HG02884 (cell line): ENCODE results near the gene OTOP3.

Experiments
- ATAC-seq: cut with Tn5 transposase; IDR thresholded peaks from one replicate; pipeline ENCODE4 v1.9.1; 2021; ENCODE audit warnings: mild to moderate bottlenecking, moderate library complexity; ENCODE audit not compliant: unreplicated experiment

Gene OTOP3

GRCh38 chr17:74916136-74916850 is 19.4 kb upstream of the OTOP3 start:
- ATAC-seq: no peak

DNA sequence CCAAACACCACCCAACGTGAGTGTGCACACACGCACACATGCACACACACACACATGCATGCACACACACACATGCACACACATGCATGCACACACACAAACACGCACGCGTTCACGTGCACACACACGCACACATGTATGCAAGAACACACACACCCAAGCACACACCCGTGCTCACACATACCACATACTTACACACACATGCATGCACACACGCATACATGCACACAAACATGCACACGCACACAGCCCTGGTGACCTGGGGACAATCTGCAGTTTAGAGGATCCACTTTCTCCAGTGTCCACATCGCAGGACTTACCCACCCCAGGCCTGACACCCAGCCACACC is 18.9 kb upstream of the OTOP3 start:
- ATAC-seq: no peak

GRCh38 chr17:74917430-74917829 is 18.3 kb upstream of the OTOP3 start:
- ATAC-seq: no peak

DNA sequence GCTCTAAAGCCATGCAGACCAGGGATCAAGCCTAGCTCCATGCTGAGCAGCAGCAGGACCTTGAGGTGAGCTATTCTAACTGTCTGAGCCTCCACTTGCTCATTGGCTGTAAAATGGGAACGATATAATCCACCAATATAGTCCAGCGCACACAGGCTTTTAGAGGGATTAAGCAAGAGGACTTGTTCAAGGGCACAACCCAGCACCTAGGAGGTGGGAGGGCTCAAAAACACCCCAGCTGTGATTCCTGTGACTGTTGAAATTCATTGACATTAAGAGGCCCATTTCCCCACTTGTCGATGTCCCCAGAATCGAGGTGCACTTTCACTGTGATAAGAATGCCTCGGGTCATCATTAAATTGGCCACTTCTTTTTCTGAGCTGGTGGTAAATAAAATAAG is 16.8 kb upstream of the OTOP3 start:
- no peak for ATAC-seq

- no peak for ATAC-seq
Measured at GRCh38 chr17:74919440-74920305, 16.0 kb upstream of the OTOP3 start.

DNA sequence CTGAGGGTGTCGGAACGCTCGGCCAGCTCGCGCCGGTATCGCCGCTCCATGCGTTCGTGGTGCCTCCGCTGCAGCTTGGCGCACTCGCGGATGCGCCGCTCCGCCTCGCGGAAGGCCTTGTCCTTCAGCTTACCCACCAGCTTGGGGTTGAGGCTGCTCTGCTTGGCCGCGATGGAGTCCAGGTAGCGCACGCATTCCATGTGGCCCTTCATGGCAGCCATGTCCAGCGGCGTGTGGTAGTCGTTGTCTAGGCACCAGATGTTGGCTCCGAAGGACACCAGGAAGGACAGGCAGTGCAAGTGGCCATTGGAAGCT is 15.4 kb upstream of the OTOP3 start:
- no peak for ATAC-seq

DNA sequence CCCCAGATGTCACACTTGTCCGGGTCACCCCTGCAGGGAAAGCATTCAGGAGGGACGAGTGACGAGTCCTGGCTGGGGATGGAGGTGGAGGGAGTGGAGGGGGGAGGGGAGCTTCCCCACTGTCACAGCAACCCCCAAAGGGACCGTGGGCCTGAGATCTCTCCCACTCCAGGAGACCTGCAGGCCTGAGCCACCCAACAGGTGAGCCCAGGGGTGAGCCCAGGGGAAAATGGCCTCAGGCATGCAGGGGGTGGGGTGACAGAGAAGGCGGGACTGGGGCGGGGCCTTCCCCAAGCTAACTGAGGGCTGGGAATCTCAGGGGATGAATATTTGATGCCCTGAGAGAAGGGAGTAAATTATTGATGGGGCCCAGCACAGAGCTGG is 15.1 kb upstream of the OTOP3 start:
- no peak for ATAC-seq

- ATAC-seq: no peak
Measured at GRCh38 chr17:74921026-74921681, 14.5 kb upstream of the OTOP3 start.

DNA sequence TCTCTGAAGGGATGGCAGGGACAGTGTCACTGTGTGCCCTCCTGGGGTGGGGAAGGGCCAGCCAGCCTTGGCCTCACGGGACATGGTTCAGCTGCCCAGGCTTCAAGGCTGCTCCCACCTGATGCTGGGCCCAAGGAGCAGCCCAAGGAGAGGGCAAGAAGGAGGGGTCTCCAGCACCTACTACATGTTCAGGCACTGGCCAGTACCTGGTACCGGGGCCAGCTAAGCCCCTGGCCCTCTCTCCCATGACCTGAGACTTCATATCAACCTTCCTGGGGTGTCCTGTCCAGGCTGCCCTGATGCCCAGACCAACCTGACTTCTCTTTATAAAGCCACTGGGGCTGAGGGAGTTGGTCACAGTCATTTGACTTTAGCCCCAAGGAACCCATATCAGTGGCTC is 13.9 kb upstream of the OTOP3 start:
- ATAC-seq: no peak

DNA sequence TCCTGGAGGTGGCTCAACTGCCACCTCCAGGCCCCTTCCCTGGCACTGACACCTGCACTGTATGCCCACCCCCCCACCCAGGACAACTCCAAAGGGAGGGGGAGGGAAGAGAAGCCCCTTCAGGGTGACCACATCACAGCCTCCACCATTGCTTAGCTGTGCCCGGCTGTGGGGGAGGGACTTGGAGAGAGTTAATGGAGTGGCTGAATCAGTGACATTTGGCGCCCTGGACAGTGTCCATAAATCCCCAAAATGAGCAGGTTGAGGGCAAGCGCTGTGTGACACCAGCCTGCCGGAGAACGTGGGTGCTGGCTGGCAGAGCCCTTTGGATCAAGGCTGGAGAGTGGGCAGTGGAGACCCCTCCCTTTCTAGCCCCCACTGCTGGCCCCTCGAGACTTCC is 13.5 kb upstream of the OTOP3 start:
- ATAC-seq: no peak

GRCh38 chr17:74922694-74923537 is 12.8 kb upstream of the OTOP3 start, which contains the start of gene USH1G:
TSS of gene USH1G (minus strand) at chr17:74923255. CDS start at chr17:74923073, 182 bp downstream.
- ATAC-seq: no peak

- ATAC-seq: no peak
Measured at GRCh38 chr17:74923538-74924249, 12.0 kb upstream of the OTOP3 start.

DNA sequence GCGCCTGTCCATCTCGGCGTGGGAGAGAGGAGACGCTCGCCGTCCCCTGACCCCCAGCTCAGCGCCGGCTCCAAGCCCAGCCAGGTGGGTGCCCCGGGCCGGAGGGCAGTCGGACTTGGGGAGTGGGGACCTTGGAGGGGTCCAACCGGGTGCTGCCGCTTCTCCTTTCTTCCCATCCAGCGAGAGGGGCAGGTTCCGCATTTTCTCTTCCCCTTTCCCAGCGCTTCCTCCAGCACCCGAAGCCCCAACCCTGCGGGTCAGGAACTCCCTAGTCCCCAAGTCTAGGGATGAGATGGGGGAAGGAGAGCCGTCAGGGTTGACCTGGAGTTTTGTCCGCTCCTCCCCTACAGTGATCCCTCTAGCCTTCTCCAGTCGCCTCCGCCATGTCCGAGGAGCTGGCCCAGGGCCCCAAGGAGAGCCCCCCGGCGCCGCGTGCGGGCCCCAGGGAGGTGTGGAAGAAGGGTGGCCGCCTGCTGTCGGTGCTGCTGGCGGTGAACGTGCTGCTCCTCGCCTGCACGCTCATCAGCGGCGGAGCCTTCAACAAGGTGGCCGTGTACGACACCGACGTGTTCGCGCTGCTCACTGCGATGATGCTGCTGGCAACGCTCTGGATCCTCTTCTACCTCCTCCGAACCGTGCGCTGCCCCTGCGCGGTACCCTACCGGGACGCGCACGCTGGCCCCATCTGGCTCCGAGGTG is 11.3 kb upstream of the OTOP3 start, which contains the start of gene OTOP2:
Gene OTOP2 (plus strand): TSS at position 24 of the 699 bp plus-strand sequence. CDS start 360 bp downstream, at position 384.
- no peak for ATAC-seq

DNA sequence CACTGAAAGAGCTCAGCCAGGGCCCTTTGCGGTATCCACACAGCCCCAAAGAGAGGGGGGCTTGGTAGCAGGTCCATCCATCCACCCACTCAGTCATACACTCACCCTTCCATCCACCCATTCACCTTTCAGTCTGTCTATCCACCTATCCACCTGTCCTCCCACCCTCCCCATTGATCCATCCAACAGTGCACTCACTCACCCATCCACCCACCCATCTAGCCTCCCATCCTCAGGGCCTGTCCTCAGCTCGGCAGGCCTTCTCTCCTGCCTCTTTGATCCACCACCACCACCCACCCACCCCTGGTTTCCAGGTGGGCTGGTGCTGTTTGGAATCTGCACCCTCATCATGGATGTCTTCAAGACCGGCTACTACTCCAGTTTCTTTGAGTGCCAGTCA is 10.5 kb upstream of the OTOP3 start:
- ATAC-seq: no peak

GRCh38 chr17:74928786-74929185 is 6.9 kb upstream of the OTOP3 start:
- no peak for ATAC-seq

GRCh38 chr17:74930535-74931036 is 5.1 kb upstream of the OTOP3 start:
- ATAC-seq: no peak

GRCh38 chr17:74935048-74935447 is 650 bp upstream of the OTOP3 start:
- no peak for ATAC-seq

DNA sequence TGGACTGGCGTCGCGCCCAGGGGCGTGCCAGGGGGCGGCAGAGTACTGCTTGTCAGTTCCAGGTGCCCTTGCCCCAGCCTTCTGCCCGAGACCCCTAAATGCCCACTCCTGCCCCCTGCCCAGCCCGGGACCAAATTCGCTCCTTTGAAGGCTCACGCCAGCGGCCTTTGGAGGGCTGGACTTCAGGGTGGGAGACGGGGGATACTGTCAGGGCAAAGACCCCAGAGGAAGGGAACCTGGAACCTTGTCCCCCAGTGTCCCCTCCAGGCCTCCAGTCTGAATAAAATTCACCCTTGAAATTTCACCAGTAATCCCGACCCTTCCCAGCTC is 737 bp downstream of the OTOP3 start:
- ATAC-seq: no peak
